GM18511 (cell line): ENCODE measurements around the gene MRPL2.
"Not testable (repeated sequence)": the region's sequence is repeated elsewhere in the genome, so short reads cannot be mapped to it uniquely, and the experiment has no call there.

Source experiments
- ATAC-seq: cut with Tn5 transposase; IDR thresholded peaks from one replicate; pipeline ENCODE4 v1.9.1; 2021; ENCODE audit warnings: mild to moderate bottlenecking, moderate library complexity; ENCODE audit not compliant: unreplicated experiment

The MRPL2 gene

GRCh38 chr6:43082806-43083655 lies 23.8 kb upstream of the MRPL2 start:
- ATAC-seq: no peak

GRCh38 chr6:43081922-43082321 lies 22.7 kb upstream of the MRPL2 start:
- ATAC-seq: not testable (repeated sequence)

GRCh38 chr6:43081043-43081442 lies 21.8 kb upstream of the MRPL2 start:
- ATAC-seq: no peak

GRCh38 chr6:43078691-43079090 lies 19.5 kb upstream of the MRPL2 start:
- ATAC-seq: no peak

GRCh38 chr6:43077981-43078511 lies 18.8 kb upstream of the MRPL2 start:
- no peak for ATAC-seq

- no peak for ATAC-seq
Measured at GRCh38 chr6:43077333-43077809, 18.1 kb upstream of the MRPL2 start.

- no peak for ATAC-seq
Measured at GRCh38 chr6:43076464-43077332, 17.5 kb upstream of the MRPL2 start.

GRCh38 chr6:43075670-43076463 lies 16.6 kb upstream of the MRPL2 start, which contains the start of gene PTK7:
PTK7 (plus strand) TSS chr6:43076314; CDS start chr6:43076489, 175 bp downstream.
- ATAC-seq: no peak

GRCh38 chr6:43074847-43075669 lies 15.8 kb upstream of the MRPL2 start:
- no peak for ATAC-seq

GRCh38 chr6:43070028-43070632 lies 10.9 kb upstream of the MRPL2 start:
- no peak for ATAC-seq

GRCh38 chr6:43062818-43063217 lies 3.6 kb upstream of the MRPL2 start:
- ATAC-seq: no peak

GRCh38 chr6:43061861-43062260 lies 2.6 kb upstream of the MRPL2 start:
- ATAC-seq: no peak

- ATAC-seq: no peak
Measured at GRCh38 chr6:43060755-43061633, 1.8 kb upstream of the MRPL2 start.

GRCh38 chr6:43060034-43060754 lies 960 bp upstream of the MRPL2 start:
- no peak for ATAC-seq

- ATAC-seq: no peak
Measured at GRCh38 chr6:43058531-43058930, 703 bp downstream of the MRPL2 start.

- ATAC-seq: no peak
Measured at GRCh38 chr6:43055966-43056365, 3.3 kb downstream of the MRPL2 start.

- ATAC-seq: no peak
Measured at GRCh38 chr6:43054206-43054943, 4.9 kb downstream of the MRPL2 start.
